Left ventricle myocardium inferior (tissue), 1 donor: ENCODE data around the gene ADAMTS7. TPM values are rescaled to one million over a fixed set of nuclear protein-coding genes. Genes with fewer than 3 reads are reported as not detected.

Experiments used
- DNase-seq: peaks from one replicate; pipeline ENCODE4 v3.0.0-alpha.2; 2020
- H3K27ac ChIP-seq: fragments of 200-600 bp; replicated peaks from 2 replicates; pipeline ENCODE4 v1.8.0; 2021
- H3K27me3 ChIP-seq: fragments of 200-600 bp; 2 replicates; pipeline ENCODE4 v1.8.0; 2021; ENCODE audit warnings: low read depth
- H3K36me3 ChIP-seq: fragments of 200-600 bp; 2 replicates; pipeline ENCODE4 v1.8.0; 2021
- H3K4me1 ChIP-seq: fragments of 200-600 bp; 2 replicates; pipeline ENCODE4 v1.8.0; 2021
- H3K4me3 ChIP-seq: fragments of 200-600 bp; 2 replicates; pipeline ENCODE4 v1.8.0; 2021; ENCODE audit warnings: mild to moderate bottlenecking, moderate library complexity
- H3K9me3 ChIP-seq: fragments of 200-600 bp; replicated peaks from 2 replicates; pipeline ENCODE4 v1.8.0; 2021
- intact Hi-C: fragments of 100-400 bp; cut with micrococcal nuclease; formaldehyde crosslinking; loops from one replicate; pipeline ENCODE4 v1.11.0; 2022
- total RNA-seq: library from RNA; stranded (reverse); fragmentation: NEBNext Ultra II Directional; extraction: Animal tissue kit (Norgen Biotek cat#: 25700); gene quantifications from one replicate; pipeline ENCODE4 v1.2.1, GENCODE V29; 2021
- TF ChIP-seq, protein P1 (sequence below): fragments of 200-600 bp; IDR thresholded peaks from 2 replicates; pipeline ENCODE4 v1.8.0; 2021; ENCODE audit warnings: antibody characterized with exemption, mild to moderate bottlenecking, borderline replicate concordance
- donor health status: DM: no; HTN: yes; CAD: no; lungs with severe emphysema.

Gene ADAMTS7
- total RNA-seq, 1 donor from 2014 or later = 24.2 TPM

- TF ChIP-seq, protein P1, sequence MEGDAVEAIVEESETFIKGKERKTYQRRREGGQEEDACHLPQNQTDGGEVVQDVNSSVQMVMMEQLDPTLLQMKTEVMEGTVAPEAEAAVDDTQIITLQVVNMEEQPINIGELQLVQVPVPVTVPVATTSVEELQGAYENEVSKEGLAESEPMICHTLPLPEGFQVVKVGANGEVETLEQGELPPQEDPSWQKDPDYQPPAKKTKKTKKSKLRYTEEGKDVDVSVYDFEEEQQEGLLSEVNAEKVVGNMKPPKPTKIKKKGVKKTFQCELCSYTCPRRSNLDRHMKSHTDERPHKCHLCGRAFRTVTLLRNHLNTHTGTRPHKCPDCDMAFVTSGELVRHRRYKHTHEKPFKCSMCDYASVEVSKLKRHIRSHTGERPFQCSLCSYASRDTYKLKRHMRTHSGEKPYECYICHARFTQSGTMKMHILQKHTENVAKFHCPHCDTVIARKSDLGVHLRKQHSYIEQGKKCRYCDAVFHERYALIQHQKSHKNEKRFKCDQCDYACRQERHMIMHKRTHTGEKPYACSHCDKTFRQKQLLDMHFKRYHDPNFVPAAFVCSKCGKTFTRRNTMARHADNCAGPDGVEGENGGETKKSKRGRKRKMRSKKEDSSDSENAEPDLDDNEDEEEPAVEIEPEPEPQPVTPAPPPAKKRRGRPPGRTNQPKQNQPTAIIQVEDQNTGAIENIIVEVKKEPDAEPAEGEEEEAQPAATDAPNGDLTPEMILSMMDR = no peak
- Histone ChIP-seq H3K4me1 (no peaks in the 10 kb centered on the region), H3K9me3 (peaks cover 6% of the 10 kb centered on the region), H3K36me3 (no peaks in the 10 kb centered on the region), H3K4me3 (no peak overlapping the region), H3K27me3 (peaks cover 30% of the 10 kb centered on the region), H3K27ac (no peak overlapping the region)
- no peak for DNase-seq
- intact Hi-C loops = no loop called here
These were observed 92.4 kb downstream of the ADAMTS7 start for GRCh38 chr15:78718837-78719236.

- H3K4me3 ChIP-seq = no peak overlapping the region
- no peaks in the 10 kb centered on the region for H3K36me3 ChIP-seq
- intact Hi-C loops = no loop called here
- DNase-seq = no peak
- TF ChIP-seq, protein P1 = no peak
- H3K27ac ChIP-seq = no peak overlapping the region
- no peaks in the 10 kb centered on the region for H3K4me1 ChIP-seq
- peaks cover 6% of the 10 kb centered on the region for H3K9me3 ChIP-seq
- H3K27me3 ChIP-seq = peaks cover 30% of the 10 kb centered on the region
These were observed 93.2 kb downstream of the ADAMTS7 start for GRCh38 chr15:78717956-78718656.

GRCh38 chr15:78716651-78717050 is 94.6 kb downstream of the ADAMTS7 start:
- Histone ChIP-seq H3K9me3 (peaks cover 6% of the 10 kb centered on the region), H3K4me3 (no peak overlapping the region), H3K36me3 (no peaks in the 10 kb centered on the region), H3K27me3 (peaks cover 30% of the 10 kb centered on the region), H3K4me1 (no peaks in the 10 kb centered on the region), H3K27ac (no peak overlapping the region)
- no peak for DNase-seq
- intact Hi-C loops = no loop called here
- TF ChIP-seq, protein P1 = no peak

- DNase-seq = no peak
- intact Hi-C loops = no loop called here
- peaks cover 6% of the 10 kb centered on the region for H3K9me3 ChIP-seq
- peaks cover 30% of the 10 kb centered on the region for H3K27me3 ChIP-seq
- TF ChIP-seq, protein P1 = no peak
- H3K36me3 ChIP-seq = no peaks in the 10 kb centered on the region
- H3K4me1 ChIP-seq = no peaks in the 10 kb centered on the region
- H3K27ac ChIP-seq = no peak overlapping the region
- H3K4me3 ChIP-seq = no peak overlapping the region
These were observed 95.3 kb downstream of the ADAMTS7 start for GRCh38 chr15:78715930-78716329.

DNA sequence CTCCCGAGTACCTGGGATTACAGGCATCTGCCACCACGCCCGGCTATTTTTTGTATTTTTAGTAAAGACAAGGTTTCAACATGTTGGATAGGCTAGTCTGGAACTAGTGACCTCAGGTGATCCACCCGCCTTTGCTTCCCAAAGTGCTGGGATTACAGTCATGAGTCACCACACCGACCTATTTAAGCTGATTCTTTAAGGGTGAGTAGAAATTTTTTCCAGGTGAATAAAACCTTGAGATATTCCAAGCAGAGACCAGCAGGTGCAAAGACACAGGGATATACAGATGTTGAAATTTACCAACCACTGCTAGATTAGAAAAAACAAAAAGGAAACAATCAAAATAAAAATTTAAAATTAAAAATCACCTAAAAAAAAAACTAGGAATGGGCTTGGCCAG is 95.8 kb downstream of the ADAMTS7 start:
- Histone ChIP-seq H3K36me3 (no peaks in the 10 kb centered on the region), H3K4me1 (no peaks in the 10 kb centered on the region), H3K9me3 (peaks cover 6% of the 10 kb centered on the region), H3K4me3 (no peak overlapping the region), H3K27me3 (peaks cover 30% of the 10 kb centered on the region), H3K27ac (no peak overlapping the region)
- DNase-seq = no peak
- TF ChIP-seq, protein P1 = no peak
- intact Hi-C loops = no loop called here
